SH-SY5Y (cell line): ENCODE results near the gene RHBDD1.

ENCODE experiments used
- GATA2 ChIP-seq: IDR thresholded peaks from 2 replicates; pipeline ENCODE4 v1.6.1; 2011; ENCODE audit warnings: mild to moderate bottlenecking, low read depth, low read length
- GATA3 ChIP-seq: IDR thresholded peaks from 2 replicates; pipeline ENCODE4 v1.6.1; 2011; ENCODE audit warnings: low read depth, mild to moderate bottlenecking, low read length, moderate library complexity

DNA sequence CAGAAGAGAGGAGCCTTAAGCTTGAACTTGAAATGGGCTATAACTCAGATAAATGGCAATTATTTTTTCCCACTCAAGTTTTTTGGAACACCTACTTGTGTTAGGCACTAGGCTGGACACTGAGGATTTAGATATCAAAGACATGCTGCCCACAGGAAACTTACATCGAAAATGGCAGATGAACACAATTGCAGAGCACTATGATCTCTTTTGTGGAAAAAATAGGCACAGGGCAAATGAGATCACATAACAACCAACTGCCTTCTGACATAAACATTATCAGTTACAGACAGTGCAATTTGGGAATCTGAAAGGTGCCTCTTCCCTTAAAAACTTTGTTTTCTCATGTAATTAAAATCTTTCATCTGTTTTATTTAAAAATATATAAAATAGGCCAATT, 32.4 kb upstream of the RHBDD1 start:
- no peak for TF ChIP-seq GATA2
- TF ChIP-seq GATA3, result no peak
